GM12872 (cell line): ENCODE measurements around the gene PCSK1.

Experiments
- CTCF ChIP-seq: IDR thresholded peaks from 3 replicates; pipeline ENCODE4 v1.5.1; 2011; ENCODE audit warnings: low read depth, mild to moderate bottlenecking, low read length, moderate library complexity; ENCODE audit not compliant: insufficient read depth

PCSK1 gene

GRCh38 chr5:96384353-96384752, 48.7 kb downstream of the PCSK1 start:
- no peak for TF ChIP-seq CTCF

GRCh38 chr5:96381526-96381925, 51.5 kb downstream of the PCSK1 start:
- no peak for TF ChIP-seq CTCF

DNA sequence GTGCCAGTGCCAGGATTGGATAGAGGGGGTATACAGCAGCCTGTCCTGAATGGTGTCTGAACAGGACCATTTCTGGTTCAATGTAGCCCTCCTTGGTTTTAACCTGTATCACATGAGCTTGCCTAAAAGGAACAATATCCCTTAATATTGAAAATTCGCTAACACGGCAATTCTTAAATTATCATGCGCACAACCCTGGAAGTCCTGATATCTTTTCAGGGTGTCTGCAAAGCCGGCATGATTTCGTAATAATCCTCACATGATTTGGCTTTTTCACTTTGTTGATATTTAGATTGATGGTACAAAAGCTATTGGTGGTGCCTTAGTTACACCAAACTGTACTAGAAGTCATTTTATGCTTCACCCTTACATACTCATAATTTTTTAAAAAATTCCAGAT, 53.2 kb downstream of the PCSK1 start:
- no peak for TF ChIP-seq CTCF

DNA sequence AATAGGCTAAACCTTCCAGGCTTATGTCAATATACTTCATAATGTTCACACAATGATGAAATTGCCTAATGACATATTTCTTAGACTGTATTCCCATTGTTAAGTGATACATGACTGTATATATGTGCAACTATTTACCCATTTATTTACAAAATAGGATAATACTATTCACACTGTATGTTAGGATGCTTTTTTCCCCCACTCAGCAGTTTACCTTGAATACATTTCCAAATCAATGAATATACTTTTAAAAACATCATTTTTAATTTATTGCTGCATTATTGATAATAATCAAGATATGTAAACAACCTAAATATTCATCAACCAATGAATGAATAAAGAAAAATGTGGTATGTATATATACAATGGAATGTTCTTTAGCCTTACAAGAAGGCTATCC, 55.5 kb downstream of the PCSK1 start:
- no peak for TF ChIP-seq CTCF

DNA sequence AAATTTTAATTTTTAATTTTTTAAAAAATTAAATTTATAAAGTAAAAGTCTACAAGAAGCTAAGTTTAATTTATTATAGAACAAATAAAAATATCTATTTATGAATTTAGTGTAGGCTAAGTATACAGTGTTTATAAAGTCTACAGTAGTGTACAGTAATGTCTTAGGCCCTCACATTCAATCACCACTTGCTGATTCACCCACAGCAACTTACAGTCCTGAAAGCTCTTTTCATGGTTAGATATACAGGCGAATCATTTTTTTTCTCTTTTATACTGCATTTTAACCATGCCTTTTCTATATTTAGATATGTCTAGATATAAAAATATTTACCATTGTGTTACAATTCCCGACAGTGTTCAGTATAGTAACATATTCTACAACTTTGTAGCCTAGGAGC, 55.9 kb downstream of the PCSK1 start:
- TF ChIP-seq CTCF: no peak

DNA sequence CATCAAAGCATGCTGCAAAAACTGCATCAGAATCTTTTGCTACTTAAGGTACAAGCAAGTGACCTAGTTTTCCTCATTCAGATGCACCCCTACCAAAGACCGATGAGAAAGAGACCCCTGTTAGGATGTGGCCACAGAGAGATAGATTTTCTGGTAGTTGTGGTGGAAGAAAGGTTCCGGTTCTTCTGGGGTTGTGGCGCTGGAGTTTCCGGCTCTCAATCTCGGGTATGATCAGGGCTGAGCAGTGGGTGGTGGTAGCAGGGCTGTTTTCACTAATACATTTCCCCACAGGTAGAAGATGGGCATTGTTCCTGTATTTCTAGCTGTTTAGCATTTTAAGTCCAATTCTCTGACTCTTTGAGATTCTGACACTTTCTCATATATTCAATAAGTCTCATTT, 58.4 kb downstream of the PCSK1 start:
- TF ChIP-seq CTCF: no peak

- TF ChIP-seq CTCF: no peak
Observed at GRCh38 chr5:96373381-96373733, 59.7 kb downstream of the PCSK1 start.

- no peak for TF ChIP-seq CTCF
Observed at GRCh38 chr5:96372726-96373380, 60.2 kb downstream of the PCSK1 start.
